Occipital lobe (tissue), 2 donors: ENCODE measurements around the gene THBD. TPM values are rescaled to one million over a fixed set of nuclear protein-coding genes. Genes with fewer than 3 reads are reported as not detected.
"Not testable (repeated sequence)": the region's sequence is repeated elsewhere in the genome, so short reads cannot be mapped to it uniquely, and the experiment has no call there.

Source experiments
- DNase-seq: peaks from one replicate; lab custom pipeline; 2025; lab: John Stamatoyannopoulos, UW
- total RNA-seq: library from RNA; depleted of rRNA; stranded (reverse); fragments of >200 nt; gene quantifications from one replicate; pipeline ENCODE4 v1.2.3, GENCODE V29; 2014

THBD gene
- total RNA-seq, 1 donor from 2014 or later: 0.94 TPM

DNA sequence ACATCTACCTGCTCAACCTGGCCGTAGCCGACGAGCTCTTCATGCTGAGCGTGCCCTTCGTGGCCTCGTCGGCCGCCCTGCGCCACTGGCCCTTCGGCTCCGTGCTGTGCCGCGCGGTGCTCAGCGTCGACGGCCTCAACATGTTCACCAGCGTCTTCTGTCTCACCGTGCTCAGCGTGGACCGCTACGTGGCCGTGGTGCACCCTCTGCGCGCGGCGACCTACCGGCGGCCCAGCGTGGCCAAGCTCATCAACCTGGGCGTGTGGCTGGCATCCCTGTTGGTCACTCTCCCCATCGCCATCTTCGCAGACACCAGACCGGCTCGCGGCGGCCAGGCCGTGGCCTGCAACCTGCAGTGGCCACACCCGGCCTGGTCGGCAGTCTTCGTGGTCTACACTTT, 13.7 kb downstream of the THBD start:
- DNase-seq: no peak

- DNase-seq: no peak
Observed at GRCh38 chr20:23034721-23035671, 14.5 kb downstream of the THBD start, which contains the start of gene SSTR4. TSS of gene SSTR4 (plus strand) at chr20:23035312. CDS start at chr20:23035484, 172 bp downstream.

DNA sequence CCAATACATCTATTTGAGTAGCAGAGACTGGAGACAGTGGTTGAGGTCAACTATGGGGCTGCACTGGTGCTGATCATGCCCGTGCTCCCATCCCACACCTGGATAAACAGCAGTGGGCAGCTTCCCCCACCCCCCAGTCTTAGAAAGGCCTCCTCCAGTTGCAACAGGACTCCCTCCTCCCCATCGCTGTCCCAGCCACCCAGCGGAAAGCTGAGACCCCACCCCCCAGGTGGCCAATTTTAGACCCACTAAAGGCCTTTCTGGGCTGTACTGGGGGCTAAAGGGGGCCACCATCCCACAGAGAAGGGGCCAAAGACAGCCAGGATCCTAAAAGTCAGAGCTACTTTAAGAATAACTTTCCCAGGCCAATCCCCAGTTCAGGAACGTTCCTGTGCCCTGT, 15.6 kb downstream of the THBD start:
- no peak for DNase-seq

GRCh38 chr20:23032750-23033078, 16.8 kb downstream of the THBD start:
- DNase-seq: no peak

GRCh38 chr20:23032056-23032749, 17.3 kb downstream of the THBD start:
- no peak for DNase-seq

- no peak for DNase-seq
Observed at GRCh38 chr20:23031346-23031745, 18.1 kb downstream of the THBD start.

- no peak for DNase-seq
Observed at GRCh38 chr20:23029324-23029723, 20.1 kb downstream of the THBD start.

DNA sequence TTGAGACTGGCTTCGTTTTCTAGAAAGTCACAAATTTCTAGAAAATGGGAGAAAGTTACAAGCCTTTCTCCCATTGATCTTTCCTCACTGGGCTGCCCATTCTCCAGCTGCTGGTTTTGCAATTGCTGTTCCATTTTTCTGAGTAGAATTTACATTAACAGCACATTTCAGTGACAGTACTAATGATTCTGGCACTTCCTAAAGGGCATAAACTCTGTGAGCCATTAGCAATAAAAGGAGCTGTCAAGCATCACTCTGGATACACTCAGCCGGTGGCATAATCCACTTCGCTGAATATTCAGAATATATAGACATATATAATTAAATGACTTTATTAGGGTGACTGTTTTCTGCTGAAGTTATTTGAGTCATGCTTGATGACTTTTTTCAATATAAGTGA, 21.1 kb downstream of the THBD start:
- no peak for DNase-seq

- DNase-seq: no peak
Observed at GRCh38 chr20:23027721-23028120, 21.8 kb downstream of the THBD start.

- DNase-seq: not testable (repeated sequence)
Observed at GRCh38 chr20:23025503-23025902, 24.0 kb downstream of the THBD start.

DNA sequence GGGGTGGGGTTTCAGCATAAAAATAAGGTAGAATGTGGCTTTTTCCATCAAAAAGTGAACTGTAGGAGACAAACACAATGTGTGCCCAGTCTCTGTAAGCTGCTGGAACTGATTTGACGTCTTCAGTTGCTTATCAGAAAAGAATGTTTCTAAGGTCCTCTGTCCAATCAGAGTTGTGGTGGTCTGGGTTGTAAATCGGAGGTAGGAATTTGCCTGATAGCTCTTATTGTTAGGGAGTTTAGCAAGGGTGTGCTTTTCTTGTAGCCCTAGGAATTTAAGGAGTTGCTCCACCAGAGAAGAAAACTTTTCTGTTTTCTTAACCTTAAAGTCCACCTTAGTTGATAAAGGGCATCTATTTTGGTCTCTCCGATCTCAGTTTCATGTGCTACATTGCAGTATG, 24.8 kb downstream of the THBD start:
- no peak for DNase-seq

GRCh38 chr20:23023621-23024177, 25.8 kb downstream of the THBD start:
- no peak for DNase-seq

DNA sequence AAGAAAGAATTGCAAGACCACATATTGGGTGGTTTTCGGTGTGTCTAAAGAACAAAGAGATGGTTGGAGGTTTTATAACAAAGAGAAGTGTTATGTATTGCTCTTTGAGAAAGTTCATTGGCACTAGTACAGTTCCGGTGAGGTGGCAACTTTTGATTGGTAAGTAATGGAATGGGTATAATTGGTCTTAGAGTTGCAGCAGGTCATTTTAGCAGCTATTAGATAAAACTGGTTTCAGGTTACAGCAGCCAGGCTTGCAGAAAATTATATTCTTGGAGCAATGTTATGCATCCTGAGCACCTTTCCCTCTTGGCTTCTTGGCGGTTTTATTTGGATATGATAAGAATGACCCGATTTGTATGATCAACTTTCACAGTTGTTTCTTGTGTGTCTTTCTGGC, 26.6 kb downstream of the THBD start:
- no peak for DNase-seq

DNA sequence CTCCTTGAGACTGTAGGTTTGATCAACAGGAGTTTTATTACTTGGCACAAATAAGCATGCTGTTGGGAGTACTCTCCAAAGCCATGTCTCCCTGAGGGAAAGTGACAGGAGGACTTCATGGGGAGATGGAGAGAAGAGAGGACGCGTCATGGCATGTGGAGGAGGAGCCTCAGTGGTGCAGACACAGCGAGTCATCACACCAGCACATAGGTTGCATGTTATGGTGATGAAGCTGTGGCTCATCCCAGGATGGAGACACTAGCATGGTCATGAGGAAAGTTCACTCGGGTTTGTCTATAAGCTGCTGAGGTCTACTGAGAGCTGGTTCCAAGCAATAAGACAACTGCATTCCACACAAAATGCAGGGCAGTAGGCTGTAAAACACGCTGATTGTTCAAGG, 27.5 kb downstream of the THBD start:
- DNase-seq: no peak

- no peak for DNase-seq
Observed at GRCh38 chr20:23021541-23021940, 27.9 kb downstream of the THBD start.

DNA sequence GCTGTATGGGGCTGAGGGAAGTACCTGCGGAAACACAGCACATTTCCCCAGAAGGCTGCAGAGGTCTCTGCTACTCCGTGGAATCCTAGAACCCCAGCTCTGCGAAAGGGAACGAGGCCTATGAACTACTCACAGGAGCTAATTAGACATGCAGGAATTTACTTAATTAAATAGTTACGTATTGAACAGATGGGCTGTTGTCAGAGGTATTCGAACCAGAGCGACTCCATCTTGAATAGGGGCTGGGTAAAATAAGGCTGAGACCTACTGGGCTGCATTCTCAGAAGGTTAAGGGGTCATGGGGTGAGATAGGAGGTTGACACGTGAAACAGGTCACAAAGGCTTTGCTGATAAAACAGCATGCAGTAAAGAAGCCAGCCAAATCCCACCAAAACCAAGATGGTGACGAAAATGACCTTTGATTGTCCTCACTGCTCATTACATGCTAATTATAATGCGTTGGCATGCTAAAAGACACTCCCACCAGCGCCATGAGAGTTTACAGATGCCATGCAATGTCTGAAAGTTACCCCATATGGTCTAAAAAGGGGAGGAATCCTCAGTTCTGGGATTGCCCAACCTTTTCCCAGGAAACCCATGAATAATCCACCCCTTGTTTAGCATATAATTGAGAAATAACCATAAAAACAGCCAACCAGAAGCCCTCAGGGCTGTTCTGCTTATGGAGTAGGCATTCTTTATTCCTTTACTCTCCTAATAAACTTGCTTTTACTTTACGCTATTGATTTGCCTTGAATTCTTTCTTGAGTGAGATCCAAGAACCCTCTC, 29.0 kb downstream of the THBD start:
- no peak for DNase-seq

GRCh38 chr20:23019403-23019802, 30.1 kb downstream of the THBD start:
- peak; percentile 41 for DNase-seq

DNA sequence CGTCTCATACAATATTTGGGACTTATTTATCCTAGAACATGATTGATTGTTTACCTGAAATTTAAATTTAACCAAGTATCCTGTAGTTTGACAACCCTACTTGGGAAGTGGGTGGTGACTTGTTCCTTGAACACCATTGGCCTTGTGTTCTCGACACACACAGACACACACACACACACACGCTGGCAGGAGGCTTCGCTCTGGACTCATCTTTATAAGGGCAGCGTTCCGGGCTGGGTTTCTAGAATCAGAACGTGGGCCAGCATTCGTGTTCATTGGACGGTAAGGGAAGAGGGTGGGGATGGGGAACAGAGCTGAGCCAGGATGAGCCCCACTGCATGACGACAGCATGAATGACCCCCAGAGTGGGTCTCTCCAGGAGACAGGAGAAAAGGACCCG, 30.5 kb downstream of the THBD start:
- no peak for DNase-seq

DNA sequence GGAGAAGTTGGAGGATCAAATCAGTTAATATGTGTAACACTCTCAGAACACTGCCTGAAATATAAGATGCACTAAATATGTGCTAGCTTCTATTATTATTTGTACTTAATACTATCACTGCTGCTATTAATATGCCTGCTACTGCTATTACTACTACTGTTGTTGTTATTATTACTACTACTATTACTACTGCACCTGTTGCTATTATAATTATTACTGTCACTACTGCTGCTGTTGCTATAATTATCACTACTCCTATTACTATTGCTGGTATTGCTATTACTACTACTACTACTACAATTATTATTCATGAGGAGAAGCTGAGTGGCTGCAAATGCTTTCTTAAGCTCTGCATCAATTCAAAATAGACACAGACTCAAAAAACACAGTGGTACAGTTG, 31.0 kb downstream of the THBD start:
- DNase-seq: no peak

GRCh38 chr20:23017516-23017915, 32.0 kb downstream of the THBD start:
- no peak for DNase-seq

DNA sequence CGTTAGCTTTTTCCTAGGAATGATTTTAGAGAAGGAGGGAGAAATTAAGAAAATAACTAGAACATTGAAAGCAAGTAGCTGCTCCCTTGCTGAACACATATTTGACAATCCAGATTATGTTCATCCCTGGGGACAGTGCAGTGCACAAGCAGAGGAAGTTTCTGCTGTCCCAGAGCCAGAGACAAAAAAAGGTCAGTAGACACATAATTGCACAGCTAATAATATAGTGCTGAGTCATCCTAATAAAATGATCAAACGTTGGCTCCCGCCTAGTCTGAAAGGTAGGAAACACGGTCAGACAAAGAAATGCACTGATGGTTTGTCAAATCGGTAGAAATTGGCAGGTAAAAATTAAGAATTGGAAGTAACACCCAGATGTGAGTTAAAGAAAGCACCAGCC, 36.0 kb downstream of the THBD start:
- DNase-seq: no peak
